CD4-positive, alpha-beta T cell treated with Interleukin-4 for 1 hour (primary cell): ENCODE measurements around the gene BAHCC1.
"Not testable (repeated sequence)": the region's sequence is repeated elsewhere in the genome, so short reads cannot be mapped to it uniquely, and the experiment has no call there.

Experiments used
- DNase-seq, 2 donors: peaks; one replicate each; pipeline ENCODE4 v3.0.0-alpha.2; 2020 to 2022

BAHCC1 gene

GRCh38 chr17:81414756-81415516, 19.7 kb downstream of the BAHCC1 start:
- no peak for DNase-seq

- DNase-seq: no peak
Observed at GRCh38 chr17:81415681-81416080, 20.4 kb downstream of the BAHCC1 start.

GRCh38 chr17:81416612-81417011, 21.4 kb downstream of the BAHCC1 start:
- no peak for DNase-seq

GRCh38 chr17:81417049-81417878, 22.0 kb downstream of the BAHCC1 start:
- no peak for DNase-seq

- DNase-seq: no peak
Observed at GRCh38 chr17:81417879-81418709, 22.8 kb downstream of the BAHCC1 start.

GRCh38 chr17:81418710-81419318, 23.6 kb downstream of the BAHCC1 start:
- no peak for DNase-seq

GRCh38 chr17:81419319-81419885, 24.1 kb downstream of the BAHCC1 start:
- no peak for DNase-seq

GRCh38 chr17:81419886-81420768, 24.9 kb downstream of the BAHCC1 start:
- DNase-seq: no peak

GRCh38 chr17:81420769-81421462, 25.7 kb downstream of the BAHCC1 start:
- DNase-seq: no peak

- DNase-seq: peak in 1 of 2 donors; percentile 55
Observed at GRCh38 chr17:81422776-81423697, 27.8 kb downstream of the BAHCC1 start.

GRCh38 chr17:81423698-81424071, 28.4 kb downstream of the BAHCC1 start:
- no peak for DNase-seq

GRCh38 chr17:81424151-81425017, 29.1 kb downstream of the BAHCC1 start:
- no peak for DNase-seq

GRCh38 chr17:81425041-81425440, 29.8 kb downstream of the BAHCC1 start:
- DNase-seq: not testable (repeated sequence)

- peak in 1 of 2 donors; percentile 32 for DNase-seq
Observed at GRCh38 chr17:81425716-81426392, 30.6 kb downstream of the BAHCC1 start.

- DNase-seq: no peak
Observed at GRCh38 chr17:81426393-81427172, 31.3 kb downstream of the BAHCC1 start.

GRCh38 chr17:81427173-81428120, 32.2 kb downstream of the BAHCC1 start:
- no peak for DNase-seq
